Loucy (cell line): ENCODE measurements around the gene CCN2.
"Not testable (repeated sequence)": the region's sequence is repeated elsewhere in the genome, so short reads cannot be mapped to it uniquely, and the experiment has no call there.

Experiments used
- H2AFZ ChIP-seq: fragments of 200-600 bp; sonication (generic); 2 replicates; pipeline ENCODE4 v1.6.0; 2016; ENCODE audit warnings: antibody characterized with exemption, mild to moderate bottlenecking, low read length, moderate library complexity
- H3F3A ChIP-seq: fragments of 200-600 bp; 2 replicates; pipeline ENCODE4 v1.6.0; 2016; ENCODE audit warnings: antibody characterized with exemption, low read depth, mild to moderate bottlenecking
- H3K27me3 ChIP-seq: fragments of 200-600 bp; sonication (generic); 2 replicates; pipeline ENCODE4 v1.6.1; 2014; ENCODE audit warnings: low read length, mild to moderate bottlenecking; ENCODE audit not compliant: insufficient read depth, poor library complexity, severe bottlenecking
- H3K36me3 ChIP-seq: fragments of 200-600 bp; sonication (generic); 2 replicates; pipeline ENCODE4 v1.6.1; 2016; ENCODE audit warnings: low read length; ENCODE audit not compliant: insufficient read depth
- H3K4me1 ChIP-seq: fragments of 200-600 bp; sonication (generic); 2 replicates; pipeline ENCODE4 v1.5.1; 2014; ENCODE audit warnings: low read length, mild to moderate bottlenecking; ENCODE audit not compliant: insufficient read depth, poor library complexity, severe bottlenecking
- H3K4me2 ChIP-seq: fragments of 200-600 bp; sonication (generic); 2 replicates; pipeline ENCODE4 v1.6.0; 2014; ENCODE audit warnings: antibody characterized with exemption, low read length, low read depth, mild to moderate bottlenecking; ENCODE audit not compliant: poor library complexity, severe bottlenecking
- H3K4me3 ChIP-seq: fragments of 200-600 bp; sonication (generic); 2 replicates; pipeline ENCODE4 v1.5.1; 2014; ENCODE audit warnings: low read length, mild to moderate bottlenecking, mixed read lengths; ENCODE audit not compliant: poor library complexity, severe bottlenecking
- H3K79me2 ChIP-seq: fragments of 200-600 bp; sonication (generic); 2 replicates; pipeline ENCODE4 v1.6.1; 2014; ENCODE audit warnings: low read length; ENCODE audit not compliant: insufficient read depth
- H3K9ac ChIP-seq: fragments of 200-600 bp; sonication (generic); 2 replicates; pipeline ENCODE4 v1.6.0; 2014; ENCODE audit warnings: mild to moderate bottlenecking, low read depth, low read length, moderate library complexity; ENCODE audit not compliant: poor library complexity, severe bottlenecking
- H3K9me2 ChIP-seq: fragments of 200-600 bp; sonication (generic); replicated peaks from 2 replicates; pipeline ENCODE4 v1.6.1; 2016; ENCODE audit warnings: low read depth, low read length, mixed read lengths
- H3K9me3 ChIP-seq: fragments of 200-600 bp; sonication (generic); 2 replicates; pipeline ENCODE4 v1.6.1; 2014; ENCODE audit warnings: mild to moderate bottlenecking, antibody characterized with exemption, low read length, low read depth; ENCODE audit not compliant: insufficient read depth
- H4K20me1 ChIP-seq: fragments of 200-600 bp; sonication (generic); 2 replicates; pipeline ENCODE4 v1.6.0; 2014; ENCODE audit warnings: antibody characterized with exemption, low read length, mild to moderate bottlenecking; ENCODE audit not compliant: insufficient read depth, poor library complexity, severe bottlenecking
- EZH2phosphoT487 ChIP-seq: fragments of 200-600 bp; IDR thresholded peaks from 2 replicates; pipeline ENCODE4 v1.6.1; 2018; ENCODE audit warnings: antibody characterized with exemption, mild to moderate bottlenecking, moderate library complexity, borderline replicate concordance
- TF ChIP-seq, protein P1 (sequence below): fragments of 200-600 bp; sonication (generic); conservative IDR thresholded peaks from 2 replicates; pipeline ENCODE4 v1.5.1; 2014; ENCODE audit warnings: mild to moderate bottlenecking, antibody characterized with exemption, low read length

The CCN2 gene

DNA sequence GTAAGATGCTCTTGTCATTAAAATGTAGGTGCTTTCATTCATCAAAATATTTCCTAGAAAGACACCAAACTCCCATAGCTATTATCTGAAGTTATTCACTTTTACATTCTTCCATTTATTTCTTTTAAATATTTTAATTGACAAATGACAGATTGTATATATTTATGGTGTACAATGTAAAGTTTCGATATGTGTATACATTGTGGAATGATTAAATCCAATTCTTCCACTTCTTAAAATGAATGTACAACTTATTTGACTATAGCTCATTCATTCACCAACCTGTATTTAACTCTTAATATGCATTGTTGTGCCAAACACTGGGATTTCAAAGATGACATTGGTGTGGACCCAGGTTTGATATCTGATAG lies 41.0 kb downstream of the CCN2 start:
- no peak overlapping the region for H2AFZ ChIP-seq
- no peaks in the 10 kb centered on the region for H4K20me1 ChIP-seq
- no peak overlapping the region for H3K4me3 ChIP-seq
- no peak overlapping the region for H3K4me2 ChIP-seq
- no peaks in the 10 kb centered on the region for H3K4me1 ChIP-seq
- no peaks in the 10 kb centered on the region for H3K9me2 ChIP-seq
- H3K36me3 ChIP-seq = no peaks in the 10 kb centered on the region
- no peaks in the 10 kb centered on the region for H3K79me2 ChIP-seq
- no peaks in the 10 kb centered on the region for H3F3A ChIP-seq
- no peaks in the 10 kb centered on the region for H3K9me3 ChIP-seq
- no peak overlapping the region for H3K9ac ChIP-seq
- TF ChIP-seq EZH2phosphoT487 = no peak
- TF ChIP-seq, protein P1, sequence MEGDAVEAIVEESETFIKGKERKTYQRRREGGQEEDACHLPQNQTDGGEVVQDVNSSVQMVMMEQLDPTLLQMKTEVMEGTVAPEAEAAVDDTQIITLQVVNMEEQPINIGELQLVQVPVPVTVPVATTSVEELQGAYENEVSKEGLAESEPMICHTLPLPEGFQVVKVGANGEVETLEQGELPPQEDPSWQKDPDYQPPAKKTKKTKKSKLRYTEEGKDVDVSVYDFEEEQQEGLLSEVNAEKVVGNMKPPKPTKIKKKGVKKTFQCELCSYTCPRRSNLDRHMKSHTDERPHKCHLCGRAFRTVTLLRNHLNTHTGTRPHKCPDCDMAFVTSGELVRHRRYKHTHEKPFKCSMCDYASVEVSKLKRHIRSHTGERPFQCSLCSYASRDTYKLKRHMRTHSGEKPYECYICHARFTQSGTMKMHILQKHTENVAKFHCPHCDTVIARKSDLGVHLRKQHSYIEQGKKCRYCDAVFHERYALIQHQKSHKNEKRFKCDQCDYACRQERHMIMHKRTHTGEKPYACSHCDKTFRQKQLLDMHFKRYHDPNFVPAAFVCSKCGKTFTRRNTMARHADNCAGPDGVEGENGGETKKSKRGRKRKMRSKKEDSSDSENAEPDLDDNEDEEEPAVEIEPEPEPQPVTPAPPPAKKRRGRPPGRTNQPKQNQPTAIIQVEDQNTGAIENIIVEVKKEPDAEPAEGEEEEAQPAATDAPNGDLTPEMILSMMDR = no peak
- H3K27me3 ChIP-seq = peaks cover 69% of the 10 kb centered on the region

DNA sequence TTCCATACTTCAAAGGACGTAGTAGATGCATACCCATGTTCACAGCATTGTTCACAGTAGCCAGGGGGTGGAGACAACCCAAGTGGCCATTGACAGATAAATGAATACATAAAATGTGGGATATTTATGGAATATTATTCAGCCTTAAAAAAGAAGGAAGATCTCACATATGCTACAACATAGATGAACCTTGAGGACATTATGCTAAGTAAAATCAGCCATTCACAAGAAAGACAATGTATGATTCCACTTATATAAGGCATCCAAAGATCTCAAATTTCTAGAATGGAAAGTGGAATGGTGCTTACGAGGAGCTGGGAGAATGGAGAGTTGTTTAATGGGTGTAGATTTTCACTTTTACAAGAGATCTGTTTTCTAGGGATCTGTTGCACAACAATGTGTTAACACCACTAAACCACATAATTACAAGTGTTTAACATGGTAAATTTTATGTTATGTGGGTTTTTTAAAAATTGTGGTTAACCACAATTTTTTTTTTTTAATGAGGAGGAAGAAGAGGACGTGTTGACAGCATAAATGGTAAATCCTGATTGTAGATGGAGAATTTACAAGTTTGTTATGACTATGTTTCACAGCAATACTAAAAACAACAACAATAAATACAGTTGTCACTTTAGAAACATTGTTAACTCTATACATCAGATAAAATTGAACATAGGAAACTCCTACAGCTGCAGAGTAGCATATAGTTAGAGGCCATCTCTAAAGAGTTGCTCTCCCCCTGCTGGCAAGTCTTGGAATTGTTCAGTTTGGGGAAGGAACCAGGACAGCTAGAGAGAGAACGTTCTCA lies 41.6 kb downstream of the CCN2 start:
- Histone ChIP-seq H3K4me2 (no peak overlapping the region), H3K9ac (no peak overlapping the region), H3K79me2 (no peaks in the 10 kb centered on the region), H3K4me1 (no peaks in the 10 kb centered on the region), H3F3A (no peaks in the 10 kb centered on the region), H3K9me3 (no peaks in the 10 kb centered on the region), H3K4me3 (no peak overlapping the region), H3K27me3 (peaks cover 65% of the 10 kb centered on the region), H3K36me3 (no peaks in the 10 kb centered on the region), H3K9me2 (no peaks in the 10 kb centered on the region), H2AFZ (no peak overlapping the region), H4K20me1 (no peaks in the 10 kb centered on the region)
- TF ChIP-seq, protein P1 = peak; percentile 95
- peak; percentile 40; the same call in 1 of the 2 replicates for TF ChIP-seq EZH2phosphoT487

DNA sequence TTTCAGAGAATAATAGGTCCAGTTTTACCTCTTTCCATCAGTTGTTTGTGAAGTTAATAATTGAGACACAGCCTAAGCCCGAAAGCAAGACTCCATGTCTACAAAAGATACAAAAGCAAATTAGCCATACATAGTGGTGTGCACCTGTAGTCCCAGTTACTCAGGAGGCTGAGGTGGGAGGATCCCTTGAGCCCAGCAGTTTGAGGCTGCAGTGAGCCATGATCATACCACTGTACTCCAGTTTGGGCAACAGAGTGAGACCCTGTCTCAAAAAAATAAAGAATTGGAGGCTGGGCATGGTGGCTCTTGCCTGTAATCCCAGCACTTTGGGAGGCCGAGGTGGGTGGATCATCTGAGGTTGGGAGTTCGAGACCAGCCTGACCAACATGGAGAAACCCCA lies 42.4 kb downstream of the CCN2 start:
- peaks cover 59% of the 10 kb centered on the region for H3K27me3 ChIP-seq
- not testable (repeated sequence) for H3K9me3 ChIP-seq, H3F3A ChIP-seq, H2AFZ ChIP-seq, H3K4me1 ChIP-seq, H3K4me3 ChIP-seq, H3K79me2 ChIP-seq, H3K9ac ChIP-seq, H3K36me3 ChIP-seq, H3K9me2 ChIP-seq, H4K20me1 ChIP-seq, H3K4me2 ChIP-seq

DNA sequence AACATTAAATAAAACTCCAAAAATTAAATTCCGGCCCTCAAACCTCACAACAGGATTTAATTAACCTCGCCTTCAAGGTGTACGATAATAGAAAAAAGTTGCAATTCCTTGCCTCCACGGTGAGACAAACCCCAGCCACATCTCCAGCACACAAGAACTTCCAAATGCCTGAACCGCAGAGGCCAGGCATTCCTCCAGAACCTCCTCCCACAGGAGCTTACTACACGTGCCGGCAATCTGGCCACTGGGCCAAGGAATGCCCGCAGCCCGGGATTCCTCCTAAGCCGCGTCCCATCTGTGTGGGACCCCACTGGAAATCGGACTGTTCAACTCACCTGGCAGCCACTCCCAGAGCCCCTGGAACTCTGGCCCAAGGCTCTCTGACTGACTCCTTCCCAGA lies 47.4 kb downstream of the CCN2 start:
- peaks cover 66% of the 10 kb centered on the region for H3K27me3 ChIP-seq
- H3K79me2 ChIP-seq, H3K9me2 ChIP-seq, H3K9me3 ChIP-seq, H4K20me1 ChIP-seq, H3K4me3 ChIP-seq, H3K4me2 ChIP-seq, H3K4me1 ChIP-seq, H3F3A ChIP-seq, H2AFZ ChIP-seq, H3K9ac ChIP-seq, H3K36me3 ChIP-seq: not testable (repeated sequence)

DNA sequence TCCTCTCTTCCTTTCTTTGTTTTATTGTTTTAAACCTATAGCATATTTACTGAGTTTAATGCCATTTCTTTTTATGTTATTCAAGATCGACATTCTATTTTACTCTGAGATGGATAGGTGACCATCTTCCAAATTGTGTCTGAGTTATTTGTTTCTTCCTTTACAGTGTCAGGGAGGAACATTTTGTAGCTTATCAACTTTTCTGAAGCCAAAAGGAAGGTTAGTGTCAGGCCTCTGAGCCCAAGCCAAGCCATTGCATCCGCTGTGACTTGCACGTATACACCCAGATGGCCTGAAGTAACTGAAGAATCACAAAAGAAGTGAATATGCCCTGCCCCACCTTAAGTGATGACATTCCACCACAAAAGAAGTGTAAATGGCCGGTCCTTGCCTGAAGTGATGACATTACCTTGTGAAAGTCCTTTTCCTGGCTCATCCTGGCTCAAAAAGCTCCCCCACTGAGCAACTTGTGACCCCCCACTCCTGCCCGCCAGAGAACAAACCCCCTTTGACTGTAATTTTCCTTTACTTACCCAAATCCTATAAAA lies 49.8 kb downstream of the CCN2 start:
- H3K9ac ChIP-seq, H2AFZ ChIP-seq, H3K79me2 ChIP-seq, H3K9me3 ChIP-seq, H4K20me1 ChIP-seq, H3K4me2 ChIP-seq, H3F3A ChIP-seq, H3K9me2 ChIP-seq, H3K4me1 ChIP-seq, H3K4me3 ChIP-seq, H3K36me3 ChIP-seq: not testable (repeated sequence)
- H3K27me3 ChIP-seq = peaks cover 67% of the 10 kb centered on the region
